GM21515 (cell line): ENCODE measurements around the gene CIART.

Source experiments
- ATAC-seq: cut with Tn5 transposase; IDR thresholded peaks from one replicate; pipeline ENCODE4 v1.9.1; 2021; ENCODE audit not compliant: unreplicated experiment

The CIART gene

DNA sequence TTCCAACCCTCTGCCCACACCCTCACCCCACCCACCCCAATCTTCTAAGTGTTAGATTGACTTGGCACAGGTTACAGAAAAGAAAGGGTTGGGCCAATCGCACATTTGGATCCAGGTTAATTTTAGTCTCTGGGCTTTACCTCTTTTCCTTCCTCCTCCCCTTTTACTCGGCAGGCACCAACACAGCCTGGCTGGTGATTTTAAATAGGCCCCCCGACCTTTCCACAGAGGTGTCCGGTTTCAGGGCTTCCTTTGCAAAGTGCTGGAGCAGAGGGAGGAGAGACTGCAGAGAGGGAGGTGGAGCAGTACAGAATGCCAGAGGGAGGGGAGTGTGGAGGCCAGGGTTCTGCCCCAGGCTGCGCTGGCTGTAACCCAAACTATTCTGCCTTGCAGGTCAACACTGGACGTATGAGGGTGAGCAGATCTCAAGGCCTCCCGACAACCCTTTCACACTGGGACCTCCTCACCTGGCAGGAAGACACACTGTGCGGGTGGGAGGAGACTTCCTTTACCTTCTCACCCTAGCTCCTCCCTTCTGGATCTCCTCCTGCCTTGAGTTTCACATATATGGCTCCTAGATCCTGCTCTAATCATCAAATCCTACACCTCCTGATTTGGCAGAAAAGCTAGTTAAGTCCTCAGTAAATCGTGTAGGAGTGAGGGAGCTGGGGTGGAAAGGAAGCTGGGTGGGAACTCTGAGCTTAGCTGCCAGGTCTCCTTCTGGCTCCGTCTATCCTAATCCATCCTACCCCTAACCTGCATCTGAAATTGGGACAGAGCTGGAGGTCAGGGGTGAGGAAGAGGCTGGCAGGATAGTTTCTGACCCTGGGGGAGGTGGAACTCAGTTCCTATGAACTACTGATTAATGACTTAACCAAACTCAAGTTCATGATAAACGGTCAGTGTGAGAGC lies 22.3 kb upstream of the CIART start:
- no peak for ATAC-seq

- no peak for ATAC-seq
Observed at GRCh38 chr1:150261367-150261766, 21.0 kb upstream of the CIART start.

DNA sequence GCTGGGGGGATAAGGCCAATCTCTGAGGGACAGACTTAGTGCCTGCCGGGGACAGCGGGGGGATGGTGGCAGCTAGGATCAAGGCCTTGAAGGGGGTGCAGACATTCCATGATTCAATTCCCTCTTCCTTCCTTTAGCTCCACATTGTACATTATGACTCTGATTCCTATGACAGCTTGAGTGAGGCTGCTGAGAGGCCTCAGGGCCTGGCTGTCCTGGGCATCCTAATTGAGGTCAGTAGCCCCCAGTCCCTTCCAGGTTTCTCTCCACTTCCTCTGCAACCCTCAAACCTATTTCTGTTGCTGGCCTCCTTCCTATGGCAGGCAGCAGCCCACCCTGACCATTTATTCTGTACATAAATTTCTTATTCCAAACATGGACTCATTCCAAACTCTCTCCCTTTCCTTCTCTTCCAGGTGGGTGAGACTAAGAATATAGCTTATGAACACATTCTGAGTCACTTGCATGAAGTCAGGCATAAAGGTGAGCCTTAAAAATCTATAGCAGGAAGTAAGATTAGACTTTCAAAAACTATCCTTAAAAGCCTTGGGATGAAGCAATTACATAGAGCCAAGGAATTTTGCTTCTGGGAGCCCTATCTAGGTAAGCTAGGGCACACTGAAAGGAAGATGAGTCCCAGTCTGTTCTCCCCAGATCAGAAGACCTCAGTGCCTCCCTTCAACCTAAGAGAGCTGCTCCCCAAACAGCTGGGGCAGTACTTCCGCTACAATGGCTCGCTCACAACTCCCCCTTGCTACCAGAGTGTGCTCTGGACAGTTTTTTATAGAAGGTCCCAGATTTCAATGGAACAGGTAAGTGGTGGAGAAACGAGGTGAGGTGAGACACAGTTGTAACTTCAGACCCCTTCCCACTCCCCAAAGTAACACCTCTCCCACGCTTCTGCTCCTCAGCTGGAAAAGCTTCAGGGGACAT lies 19.7 kb upstream of the CIART start:
- no peak for ATAC-seq

- no peak for ATAC-seq
Observed at GRCh38 chr1:150263549-150263948, 18.8 kb upstream of the CIART start.

DNA sequence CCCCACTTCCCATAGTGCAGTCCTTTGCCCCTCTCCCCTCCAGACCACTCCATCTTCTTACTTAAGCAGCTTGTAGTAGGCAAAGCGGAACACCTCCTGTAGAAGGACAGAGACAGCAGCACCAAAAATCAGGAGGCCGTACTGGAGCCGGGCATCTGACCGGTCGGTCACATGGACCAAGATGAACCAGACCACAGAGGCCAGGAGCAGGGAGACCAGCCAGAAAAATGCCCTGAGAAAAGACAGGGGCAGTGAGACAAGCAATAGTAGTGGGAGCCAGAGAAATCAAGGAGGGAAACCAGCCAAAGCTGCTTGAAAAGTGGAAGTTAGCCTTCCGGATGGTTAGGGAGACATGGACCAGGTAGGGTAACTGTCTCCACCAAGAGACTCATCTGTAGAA lies 14.5 kb upstream of the CIART start:
- no peak for ATAC-seq

- ATAC-seq: peak; percentile 29
Observed at GRCh38 chr1:150268340-150268704, 14.0 kb upstream of the CIART start.

DNA sequence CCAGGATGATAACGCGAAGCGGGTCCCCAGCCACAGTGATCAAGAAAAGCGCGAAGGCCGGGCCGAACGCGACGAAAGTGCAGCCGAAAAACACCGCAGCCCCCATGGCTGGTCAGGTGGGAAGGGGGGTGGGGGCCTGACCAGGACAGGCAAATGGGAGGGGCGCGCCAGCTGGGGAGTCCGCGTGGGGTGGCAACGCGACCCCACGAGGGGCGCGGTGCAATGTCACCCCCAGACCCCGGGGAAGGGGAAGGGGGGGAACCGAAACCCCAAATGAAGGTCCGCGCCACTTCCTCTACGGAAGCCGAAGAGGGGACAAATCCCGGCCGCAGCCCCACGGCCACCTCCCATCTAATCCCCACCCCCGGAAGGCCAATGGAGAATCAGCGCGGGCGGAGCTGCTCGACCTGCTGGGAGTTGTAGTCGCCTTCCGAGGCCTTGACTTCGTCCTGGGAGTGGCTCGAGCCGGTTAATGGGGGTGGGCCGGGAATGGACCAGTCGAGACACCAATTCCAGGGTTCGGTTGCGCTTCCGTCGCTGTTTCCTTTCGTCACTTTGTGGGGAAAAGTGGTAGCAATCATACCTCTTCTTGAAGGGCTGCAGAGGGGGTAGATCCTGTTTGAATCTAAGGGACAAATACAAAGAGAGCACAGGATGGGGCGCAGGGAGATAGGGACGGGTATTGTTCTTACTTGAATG lies 13.5 kb upstream of the CIART start, which contains the start of gene APH1A:
Gene APH1A, minus strand, starts transcription at position 312 of the 699 bp plus-strand sequence. Its CDS starts 206 bp downstream, at position 106.
- ATAC-seq: peak; percentile 85

GRCh38 chr1:150269451-150269850 lies 12.9 kb upstream of the CIART start:
- ATAC-seq: no peak

DNA sequence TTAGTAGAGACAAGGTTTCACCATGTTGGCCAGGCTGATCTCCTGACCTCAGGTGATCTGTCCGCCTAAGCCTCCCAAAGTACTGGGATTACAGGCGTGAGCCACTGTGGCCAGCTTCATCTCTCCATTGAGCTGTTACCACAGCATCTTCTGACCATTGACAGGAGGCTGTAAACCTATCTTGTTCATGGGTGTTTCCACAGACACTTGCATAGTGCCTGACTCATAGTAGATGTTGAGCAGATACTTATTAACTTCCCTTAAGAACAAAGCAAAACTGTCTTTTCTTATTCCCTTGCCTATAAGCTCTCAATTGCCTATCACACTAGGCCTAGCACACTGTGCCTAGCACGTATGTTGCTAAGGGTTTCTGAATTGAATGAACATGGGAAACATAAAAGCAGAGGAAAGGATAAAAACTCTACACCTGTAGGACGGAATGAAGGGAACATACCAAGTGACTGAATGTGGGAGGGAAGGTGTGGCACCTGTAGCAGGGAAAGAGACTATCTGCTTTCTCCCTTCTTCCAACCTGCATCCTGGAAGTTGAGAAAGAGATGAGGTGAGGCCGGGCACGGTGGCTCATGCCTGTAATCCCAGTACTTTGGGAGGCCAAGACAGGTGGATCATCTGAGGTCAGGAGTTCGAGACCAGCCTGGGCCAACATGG lies 10.9 kb upstream of the CIART start:
- no peak for ATAC-seq

GRCh38 chr1:150273311-150273710 lies 9.0 kb upstream of the CIART start:
- no peak for ATAC-seq

DNA sequence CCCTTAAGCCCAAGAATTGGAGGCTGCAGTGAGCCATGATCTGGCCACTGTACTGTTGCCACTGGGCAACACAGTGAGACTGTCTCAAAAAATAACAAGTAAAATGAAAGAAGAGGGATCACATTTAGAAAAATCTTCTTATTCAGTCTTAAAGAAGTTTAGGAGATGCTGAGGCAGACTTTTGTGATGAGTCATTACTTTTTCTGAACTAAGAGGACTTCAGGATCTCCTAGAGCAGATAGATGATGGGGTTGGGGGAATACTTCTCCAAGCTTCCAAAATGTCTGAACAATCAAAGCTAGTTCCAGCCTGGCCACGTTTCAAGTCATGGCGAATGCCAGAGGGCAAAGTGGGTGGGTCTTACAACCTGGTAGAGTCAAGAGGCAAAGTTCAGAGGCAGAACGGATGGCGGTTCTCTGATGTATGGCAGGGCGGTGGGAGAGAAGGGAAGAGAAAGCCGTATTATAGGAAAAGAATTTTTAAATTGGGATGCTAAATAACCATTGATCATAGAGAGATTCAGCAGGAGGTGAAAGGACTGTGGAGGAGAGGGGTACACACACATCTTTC lies 2.1 kb upstream of the CIART start:
- no peak for ATAC-seq

- ATAC-seq: no peak
Observed at GRCh38 chr1:150281221-150281757, 1.1 kb upstream of the CIART start.

DNA sequence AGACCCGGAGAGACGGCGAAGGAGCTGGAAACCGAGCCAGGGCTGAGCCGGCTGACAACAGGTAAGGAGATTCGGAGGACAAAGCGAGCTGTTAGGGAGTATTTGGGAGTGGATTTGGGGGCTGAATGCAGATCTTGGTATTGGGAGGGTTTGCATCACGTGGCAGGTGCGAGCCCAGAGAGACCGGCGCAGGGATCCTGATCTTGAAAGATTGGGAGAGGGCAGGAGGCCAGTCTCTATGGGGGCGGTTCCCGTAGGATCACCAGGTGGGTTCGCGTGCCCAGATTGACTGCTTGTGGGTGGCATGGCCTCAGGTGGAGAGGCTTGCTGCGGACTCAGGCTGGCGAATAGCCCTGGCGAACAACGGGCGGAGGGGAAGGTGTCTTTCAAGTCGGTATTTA lies 204 bp downstream of the CIART start:
- no peak for ATAC-seq

GRCh38 chr1:150283260-150283659 lies 906 bp downstream of the CIART start:
- no peak for ATAC-seq

DNA sequence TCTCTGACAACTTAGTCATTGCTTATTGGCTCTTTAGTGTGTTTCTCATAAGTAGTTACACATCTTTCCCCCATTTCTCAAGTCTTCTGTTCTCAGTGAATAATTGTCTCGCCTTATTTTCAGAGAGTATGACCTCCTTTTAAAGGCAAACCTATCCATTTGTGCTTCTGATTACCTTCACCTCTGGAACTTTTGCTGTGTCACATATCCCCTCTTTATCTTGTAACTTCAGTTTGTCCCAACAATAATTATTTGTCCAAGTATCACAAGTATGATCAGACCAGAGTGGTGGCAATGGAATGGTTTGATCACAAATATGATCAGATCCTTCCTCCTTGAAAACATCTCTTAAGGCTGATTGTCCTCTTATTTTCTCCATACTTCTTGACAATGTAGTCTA lies 6.0 kb downstream of the CIART start:
- ATAC-seq: no peak

DNA sequence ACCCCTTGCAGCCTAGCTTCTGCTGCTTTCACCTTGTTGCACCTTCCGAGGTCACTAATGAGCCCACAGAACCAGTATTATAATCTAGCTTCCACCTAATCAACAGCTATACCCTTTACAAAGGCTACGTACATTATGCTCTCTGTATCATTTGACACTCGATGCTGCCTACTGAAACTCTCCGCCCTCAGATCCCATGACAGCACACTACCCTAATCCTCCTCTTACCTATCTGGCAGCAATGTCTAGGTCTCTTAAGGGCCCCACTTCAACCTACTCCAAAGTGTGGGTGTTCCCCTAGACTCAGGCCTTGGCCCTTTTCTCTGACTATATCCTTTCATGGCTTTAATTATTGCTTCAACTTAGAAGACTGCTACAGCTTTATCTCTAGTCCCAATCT lies 6.5 kb downstream of the CIART start:
- ATAC-seq: no peak

DNA sequence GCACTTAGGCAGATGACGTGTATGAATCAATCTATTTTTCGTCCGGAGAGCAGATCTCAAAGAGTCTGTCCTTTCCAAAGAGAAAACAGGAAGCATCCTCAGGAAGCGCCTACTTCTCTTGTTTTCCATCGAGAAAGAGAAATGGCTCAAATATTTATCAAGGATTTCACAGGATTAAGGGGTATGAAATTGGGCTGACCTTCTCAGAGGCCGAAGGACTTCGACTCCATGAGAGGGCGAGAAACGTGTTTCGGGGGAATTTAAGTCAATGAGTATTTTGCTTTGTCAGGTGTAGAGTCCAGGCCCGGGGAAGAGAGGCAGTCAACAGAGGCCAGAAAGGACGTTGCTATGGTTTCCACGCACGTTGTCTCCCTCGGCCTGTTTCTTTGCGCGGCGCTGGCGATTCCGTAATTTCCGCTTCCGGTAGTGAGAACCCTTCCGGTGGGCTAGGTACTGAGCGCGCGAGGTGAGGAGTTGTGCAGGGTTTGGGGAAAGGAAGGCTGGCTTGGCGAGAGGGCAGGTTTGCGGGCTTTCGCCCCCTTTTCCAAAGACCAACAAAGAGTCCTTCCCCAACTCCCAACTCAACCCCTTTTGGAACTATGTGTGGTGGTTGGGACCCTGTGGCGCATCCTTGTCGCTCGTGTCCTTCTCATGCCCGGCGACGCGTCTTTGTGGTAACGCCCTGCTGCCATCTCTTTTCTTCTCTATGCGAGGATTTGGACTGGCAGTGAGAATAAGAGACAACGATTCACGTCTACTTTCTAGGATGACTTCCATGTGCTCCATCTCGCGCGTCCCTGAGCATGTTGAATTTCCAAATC lies 11.3 kb downstream of the CIART start, which contains the start of gene MRPS21:
Gene MRPS21, plus strand, starts transcription at position 429 of the 821 bp plus-strand sequence. CDS start 506 bp downstream, outside the sequence.
- ATAC-seq: peak; percentile 93

DNA sequence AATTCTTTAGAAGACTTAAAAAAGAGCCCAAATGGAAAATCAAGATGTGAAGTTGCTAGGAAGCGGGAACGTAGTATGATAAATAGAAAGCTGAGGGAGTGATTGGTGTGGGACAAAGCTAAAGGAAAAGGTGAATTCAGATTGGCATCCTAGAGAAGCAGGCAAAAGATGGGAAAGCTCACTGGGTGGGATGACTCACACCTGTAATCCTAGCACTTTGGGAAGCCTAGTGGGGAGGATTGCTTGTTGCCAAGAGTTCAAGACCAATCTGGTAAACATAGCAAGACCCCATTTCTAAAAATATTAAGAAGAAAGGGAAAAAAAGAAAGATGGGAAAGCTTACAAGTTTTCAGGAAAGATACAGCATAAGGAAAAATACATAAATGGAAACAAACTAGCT lies 13.1 kb downstream of the CIART start:
- no peak for ATAC-seq

DNA sequence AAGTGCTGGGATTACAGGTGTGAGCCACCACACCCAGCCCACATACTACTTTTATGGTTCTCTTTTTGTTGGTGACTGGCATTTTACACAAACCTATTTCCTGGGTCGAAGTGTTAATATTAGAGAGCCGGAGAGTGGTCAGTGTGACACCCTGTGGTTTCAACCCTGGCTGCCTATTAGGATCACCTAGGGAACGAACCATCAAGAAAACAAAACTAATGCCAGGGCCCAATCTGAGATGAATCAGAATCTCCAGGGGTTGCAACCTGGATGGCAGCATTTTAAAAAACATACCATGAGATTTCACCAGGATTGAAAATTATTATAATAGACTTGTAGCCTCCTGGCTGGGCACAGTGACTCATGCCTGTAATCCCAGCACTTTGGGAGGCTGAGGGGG lies 17.4 kb downstream of the CIART start:
- no peak for ATAC-seq
